ENCODE measurements around the gene CELSR1. TPM values are rescaled to one million over a fixed set of nuclear protein-coding genes. Genes with fewer than 3 reads are reported as not detected.

Gene CELSR1
- total RNA-seq, 1 experiment from 2014 or later: 22.6 TPM

DNA sequence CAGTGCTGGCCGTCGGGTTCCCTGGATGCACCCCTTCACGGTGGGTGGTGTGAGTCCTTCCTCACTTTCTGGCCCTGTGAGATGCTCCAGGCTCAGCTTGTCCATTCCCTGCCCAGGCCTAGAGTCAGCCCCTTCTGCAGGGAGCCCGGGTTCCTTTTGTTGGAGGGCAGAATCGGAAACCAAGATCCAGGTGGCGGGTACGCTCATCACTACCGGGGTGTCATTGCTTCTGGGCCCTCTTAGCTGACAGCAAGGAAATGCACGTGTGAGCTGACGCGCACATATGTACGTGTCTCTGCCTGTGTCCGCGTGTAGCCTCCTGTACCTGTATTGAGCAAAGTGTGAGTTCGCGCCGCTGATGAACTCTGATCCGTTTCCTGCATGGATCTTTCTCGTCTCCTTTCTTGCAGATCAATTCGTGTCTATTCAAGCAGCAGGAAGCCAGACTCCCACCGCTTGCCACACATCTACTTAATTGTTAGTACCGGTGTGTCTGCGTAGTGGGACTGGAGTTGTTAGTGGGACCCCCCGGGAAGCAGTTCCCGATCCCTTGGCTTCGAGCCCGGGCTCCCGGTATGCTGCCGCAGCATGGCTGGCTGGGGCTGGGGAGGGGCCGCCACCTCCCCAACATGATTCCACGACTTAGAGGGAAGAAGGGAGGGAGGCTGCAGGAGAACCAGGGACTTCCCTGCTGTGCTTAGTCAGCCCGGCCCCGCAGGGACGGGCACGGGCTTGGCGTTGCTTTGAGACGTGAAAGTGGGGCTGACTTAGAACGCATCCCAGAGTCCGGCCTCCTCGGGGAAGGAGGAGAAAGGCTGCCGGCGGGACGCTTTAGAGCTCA lies 46.9 kb upstream of the CELSR1 start:
- H3K9me3 ChIP-seq (ENCODE audit: control insufficient read depth, low read depth, low read length): no peaks in the 10 kb centered on the region
- no peak overlapping the region for H3T11ph ChIP-seq (ENCODE audit: low read length)
- H3K79me2 ChIP-seq (ENCODE audit: insufficient read depth, low read length): no peaks in the 10 kb centered on the region; the same call in 1 of the 2 replicates
- peaks cover 42 to 67% of the 10 kb centered on the region in 2 experiments for H3K4me1 Mint-ChIP-seq
- H2BK120ac ChIP-seq (ENCODE audit: low read depth, low read length, poor library complexity, severe bottlenecking): no peak overlapping the region
- H3K14ac ChIP-seq (ENCODE audit: insufficient read depth, low read length): peak overlapping the region; percentile 39; the same call in 1 of the 2 replicates
- H3K23ac ChIP-seq (ENCODE audit: insufficient read length, low read depth, low read length): no peak overlapping the region
- H2BK20ac ChIP-seq (ENCODE audit: low read depth, low read length, poor library complexity, severe bottlenecking): no peak overlapping the region
- H3K4me2 ChIP-seq (ENCODE audit: insufficient read depth, insufficient read length, low read length): no peak overlapping the region
- H3K27ac ChIP-seq (ENCODE audit: insufficient read length, low read depth, low read length): no peak overlapping the region
- no peaks in the 10 kb centered on the region for H3K9me3 Mint-ChIP-seq
- no peaks in the 10 kb centered on the region for H3K79me1 ChIP-seq (ENCODE audit: insufficient read depth, low read depth, low read length, poor library complexity, severe bottlenecking)
- H2AK5ac ChIP-seq (ENCODE audit: insufficient read length, low read length): no peak overlapping the region
- no peak overlapping the region for H3K18ac ChIP-seq (ENCODE audit: insufficient read length, low read depth, low read length)
- no peak overlapping the region for H3K9ac ChIP-seq (ENCODE audit: extremely low read depth, insufficient read length, low read length)
- no peak overlapping the region for H2BK15ac ChIP-seq (ENCODE audit: low read depth, low read length)
- TF ChIP-seq, protein P1, sequence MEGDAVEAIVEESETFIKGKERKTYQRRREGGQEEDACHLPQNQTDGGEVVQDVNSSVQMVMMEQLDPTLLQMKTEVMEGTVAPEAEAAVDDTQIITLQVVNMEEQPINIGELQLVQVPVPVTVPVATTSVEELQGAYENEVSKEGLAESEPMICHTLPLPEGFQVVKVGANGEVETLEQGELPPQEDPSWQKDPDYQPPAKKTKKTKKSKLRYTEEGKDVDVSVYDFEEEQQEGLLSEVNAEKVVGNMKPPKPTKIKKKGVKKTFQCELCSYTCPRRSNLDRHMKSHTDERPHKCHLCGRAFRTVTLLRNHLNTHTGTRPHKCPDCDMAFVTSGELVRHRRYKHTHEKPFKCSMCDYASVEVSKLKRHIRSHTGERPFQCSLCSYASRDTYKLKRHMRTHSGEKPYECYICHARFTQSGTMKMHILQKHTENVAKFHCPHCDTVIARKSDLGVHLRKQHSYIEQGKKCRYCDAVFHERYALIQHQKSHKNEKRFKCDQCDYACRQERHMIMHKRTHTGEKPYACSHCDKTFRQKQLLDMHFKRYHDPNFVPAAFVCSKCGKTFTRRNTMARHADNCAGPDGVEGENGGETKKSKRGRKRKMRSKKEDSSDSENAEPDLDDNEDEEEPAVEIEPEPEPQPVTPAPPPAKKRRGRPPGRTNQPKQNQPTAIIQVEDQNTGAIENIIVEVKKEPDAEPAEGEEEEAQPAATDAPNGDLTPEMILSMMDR (conservative IDR thresholded peaks at IDR 0.05): no peak
- no peak overlapping the region for H4K5ac ChIP-seq (ENCODE audit: insufficient read length, low read depth, low read length)
- H2BK12ac ChIP-seq (ENCODE audit: insufficient read length, low read depth, low read length): no peak overlapping the region
- no peak overlapping the region for H4K91ac ChIP-seq (ENCODE audit: insufficient read length, low read depth, low read length)
- no peaks in the 10 kb centered on the region for H3K23me2 ChIP-seq (ENCODE audit: insufficient read length, low read depth, low read length, poor library complexity, severe bottlenecking)
- no peaks in the 10 kb centered on the region for H3K36me3 Mint-ChIP-seq (ENCODE audit: insufficient read depth in 1 of 3, low read depth in 3 of 3)
- peak overlapping the region in 1 of 3 experiments; percentile 63; a peak in 1 of 7 replicates for H3K27ac Mint-ChIP-seq
- DNase-seq: peak; percentile 35
- no peak overlapping the region for H4K8ac ChIP-seq (replicated peaks; ENCODE audit: insufficient read length, low read depth, low read length)
- H3K4ac ChIP-seq (ENCODE audit: low read depth, low read length): no peak overlapping the region
- H2AFZ ChIP-seq (ENCODE audit: low read length): no peak overlapping the region
- H3K56ac ChIP-seq (ENCODE audit: insufficient read length, low read depth, low read length): no peak overlapping the region
- peaks cover 10% of the 10 kb centered on the region for H3K27me3 Mint-ChIP-seq (ENCODE audit: low read depth)
- no peaks in the 10 kb centered on the region for H3K27me3 ChIP-seq (ENCODE audit: insufficient read depth, low read length)
- no peaks in the 10 kb centered on the region for H4K20me1 ChIP-seq (ENCODE audit: control insufficient read depth, insufficient read depth, insufficient read length)
- peak overlapping the region; percentile 10 to 65; a peak in 4 of 5 replicates for H3K4me3 Mint-ChIP-seq
- H3K4me1 ChIP-seq (ENCODE audit: insufficient read depth, low read length): no peaks in the 10 kb centered on the region; the same call in 1 of the 2 replicates
- H2BK5ac ChIP-seq (ENCODE audit: insufficient read length, low read length): no peak overlapping the region
- no CpG with 5 or more reads among the region's 43 CpGs for WGBS (ENCODE audit: extremely low coverage, insufficient read length, low lambda C conversion rate)

All from H9 (cell line).